Stimulated activated naive CD4-positive, alpha-beta T cell (primary cell): ENCODE data around the gene C22orf31.

Experiments
- DNase-seq, 6 experiments: peaks; one replicate each; lab custom pipeline; 2025; lab: John Stamatoyannopoulos, UW

The C22orf31 gene

DNA sequence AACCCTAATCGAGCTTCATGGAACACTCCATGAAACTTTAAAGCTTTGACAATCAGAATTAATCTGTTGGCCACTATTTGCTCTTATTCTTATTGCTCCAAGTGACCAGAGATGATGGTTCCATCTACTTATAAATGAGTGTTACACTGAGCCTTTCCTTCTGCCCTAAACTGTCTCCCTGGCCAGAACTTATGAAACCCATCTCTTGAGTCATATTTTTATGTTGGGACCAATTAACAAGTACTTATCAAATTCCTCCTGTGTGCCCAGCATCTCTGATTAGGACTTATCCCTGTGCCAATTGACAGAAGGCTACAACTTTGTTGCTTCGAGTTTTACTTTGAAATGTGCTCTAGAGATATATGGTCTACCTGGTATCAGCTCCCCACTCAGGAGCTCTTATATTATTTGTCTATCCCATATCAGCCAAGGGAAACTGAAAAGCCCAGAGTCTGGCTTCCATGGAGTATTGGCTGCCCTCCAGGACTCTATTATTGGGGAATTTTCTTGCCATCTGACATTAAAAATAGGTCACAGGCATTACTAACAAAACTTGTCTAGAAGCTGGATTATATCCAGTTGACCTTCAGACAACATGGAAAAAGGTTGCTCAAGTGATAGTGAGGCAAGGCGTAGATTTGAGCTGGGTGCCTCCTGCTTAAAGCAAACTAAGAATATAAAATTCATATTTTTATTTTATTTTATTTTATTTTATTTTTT is 20.0 kb upstream of the C22orf31 start:
- DNase-seq = no peak

DNA sequence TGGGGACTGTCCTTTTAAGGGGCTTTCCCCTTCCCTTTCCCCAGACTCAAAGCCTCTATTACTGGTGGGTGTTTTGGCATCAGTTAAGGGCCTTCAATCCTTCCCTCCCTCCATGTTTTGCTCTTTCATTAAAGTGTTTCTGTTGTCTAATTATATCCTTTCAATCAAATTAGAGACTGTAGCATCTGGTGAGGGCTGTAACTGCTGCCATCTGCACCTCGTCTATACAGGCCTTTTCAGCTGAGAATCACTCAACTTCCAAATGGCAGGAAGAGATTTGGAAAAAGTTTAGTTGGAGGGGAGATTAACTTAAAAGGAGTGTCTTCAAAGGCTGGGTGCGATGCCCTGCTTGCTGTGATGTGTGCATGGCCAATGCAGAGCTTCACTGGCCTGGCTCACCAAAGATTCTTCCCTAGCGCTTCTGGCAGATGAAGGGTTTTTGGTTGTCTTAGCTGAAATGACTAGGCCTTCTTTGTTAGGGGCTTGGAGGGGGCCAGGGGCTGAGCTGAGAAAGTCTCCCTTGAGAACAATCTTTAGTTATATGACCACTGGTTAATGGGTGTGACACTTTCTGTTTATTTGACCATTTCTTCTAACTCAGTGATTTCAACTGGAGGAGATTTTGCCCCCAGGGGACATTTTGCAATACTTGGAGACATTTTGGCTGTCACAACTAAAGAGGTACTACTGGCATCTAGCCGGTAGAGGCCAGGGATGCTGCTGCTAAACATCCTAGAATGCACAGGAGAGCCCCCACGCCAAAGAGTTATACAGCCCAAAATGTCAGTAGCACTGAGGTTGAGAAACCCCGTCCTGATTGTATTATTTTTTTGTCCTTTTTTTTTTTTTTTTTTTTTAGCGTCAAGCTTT is 18.7 kb upstream of the C22orf31 start:
- DNase-seq = no peak

GRCh38 chr22:29079218-29079901 is 17.7 kb upstream of the C22orf31 start:
- no peak for DNase-seq

DNA sequence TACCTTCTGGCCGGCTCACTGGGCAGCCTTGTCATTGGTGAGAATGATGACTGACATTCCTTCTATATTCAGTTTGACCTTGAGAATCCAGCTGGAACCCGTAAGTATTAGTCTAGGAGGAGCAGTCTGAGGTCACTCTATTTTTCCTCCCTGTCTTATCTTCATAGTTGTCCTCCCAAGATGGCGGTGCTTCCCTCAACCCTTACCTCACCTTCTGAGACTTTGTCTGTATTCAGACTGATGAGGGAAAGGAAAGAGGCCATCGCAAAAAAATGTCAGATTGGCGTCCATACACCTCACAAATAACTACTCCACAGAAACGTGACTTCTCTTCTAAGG is 17.2 kb upstream of the C22orf31 start:
- DNase-seq = no peak

DNA sequence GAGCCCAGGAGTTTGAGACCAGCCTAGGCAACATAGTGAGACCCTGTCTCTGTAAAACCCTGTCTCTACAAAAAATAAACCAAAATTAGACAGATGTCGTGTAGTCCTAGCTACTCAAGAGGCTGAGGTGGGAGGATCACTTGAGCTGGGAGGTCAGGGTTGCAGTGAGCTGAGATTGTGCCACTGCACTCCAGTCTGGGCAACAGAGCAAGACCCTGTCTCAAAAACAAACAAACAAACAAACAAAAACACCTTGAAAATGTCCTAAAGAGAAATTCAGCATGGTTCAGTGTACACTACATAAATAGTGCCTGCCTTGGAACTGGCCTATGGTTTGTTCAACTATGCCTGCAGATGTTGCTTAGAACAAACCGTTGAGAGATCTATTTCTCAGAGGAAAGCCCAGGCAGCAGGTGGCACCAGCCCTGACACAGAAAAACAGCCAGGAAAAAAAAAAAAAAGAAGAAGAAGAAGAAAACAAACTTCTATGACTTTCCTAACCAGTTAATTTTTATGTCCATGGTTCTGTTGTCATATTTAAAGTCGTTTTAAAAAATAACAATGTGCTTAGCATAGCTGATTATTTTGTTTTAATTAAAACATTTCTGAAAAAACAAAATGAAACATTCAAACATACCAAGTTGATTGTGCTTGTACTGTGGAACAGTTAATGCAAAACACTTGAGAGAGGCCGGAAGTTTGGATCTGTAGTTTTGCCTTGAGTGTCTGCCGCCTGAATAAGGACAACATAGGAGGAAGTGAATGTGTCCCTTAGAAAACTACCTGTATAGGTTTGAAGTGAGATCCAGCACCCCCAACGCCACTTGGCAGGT is 16.6 kb upstream of the C22orf31 start:
- no peak for DNase-seq

- DNase-seq = peak in 1 of 6 experiments; percentile 20
Observed at GRCh38 chr22:29074276-29074772, 12.7 kb upstream of the C22orf31 start.

DNA sequence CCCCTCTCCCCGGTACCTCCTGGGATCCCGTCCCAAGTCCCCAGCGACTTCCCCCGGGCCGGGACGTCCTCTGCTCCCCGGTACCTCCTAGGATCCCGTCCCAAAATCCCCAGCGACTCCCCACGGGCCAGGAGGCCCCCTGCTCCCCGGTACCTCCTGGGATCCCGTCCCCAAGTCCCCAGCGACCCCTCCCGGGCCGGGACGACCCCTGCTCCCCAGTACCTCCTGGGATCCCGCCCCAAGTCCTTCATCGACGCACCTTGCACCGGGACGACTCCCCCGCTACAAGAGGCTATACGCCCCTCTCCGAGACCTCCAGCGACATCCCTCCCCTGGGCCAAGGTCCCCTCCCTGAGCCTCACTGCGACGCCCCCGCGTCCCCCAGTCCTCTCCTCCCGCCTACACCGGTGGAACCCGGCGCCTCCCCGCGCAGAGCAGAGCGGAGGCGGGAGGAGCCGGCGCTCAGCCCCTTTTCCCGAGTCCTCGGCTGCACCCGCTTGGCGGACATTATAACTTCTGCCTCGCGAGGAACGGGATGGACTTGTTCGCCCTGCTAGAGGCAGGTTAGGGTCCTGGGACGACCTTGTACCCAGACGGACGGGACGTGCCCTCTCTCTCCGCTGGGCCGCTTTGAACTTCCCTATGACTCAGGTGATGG is 12.1 kb upstream of the C22orf31 start:
- DNase-seq = peak in 2 of 6 experiments; percentile 16 to 30

DNA sequence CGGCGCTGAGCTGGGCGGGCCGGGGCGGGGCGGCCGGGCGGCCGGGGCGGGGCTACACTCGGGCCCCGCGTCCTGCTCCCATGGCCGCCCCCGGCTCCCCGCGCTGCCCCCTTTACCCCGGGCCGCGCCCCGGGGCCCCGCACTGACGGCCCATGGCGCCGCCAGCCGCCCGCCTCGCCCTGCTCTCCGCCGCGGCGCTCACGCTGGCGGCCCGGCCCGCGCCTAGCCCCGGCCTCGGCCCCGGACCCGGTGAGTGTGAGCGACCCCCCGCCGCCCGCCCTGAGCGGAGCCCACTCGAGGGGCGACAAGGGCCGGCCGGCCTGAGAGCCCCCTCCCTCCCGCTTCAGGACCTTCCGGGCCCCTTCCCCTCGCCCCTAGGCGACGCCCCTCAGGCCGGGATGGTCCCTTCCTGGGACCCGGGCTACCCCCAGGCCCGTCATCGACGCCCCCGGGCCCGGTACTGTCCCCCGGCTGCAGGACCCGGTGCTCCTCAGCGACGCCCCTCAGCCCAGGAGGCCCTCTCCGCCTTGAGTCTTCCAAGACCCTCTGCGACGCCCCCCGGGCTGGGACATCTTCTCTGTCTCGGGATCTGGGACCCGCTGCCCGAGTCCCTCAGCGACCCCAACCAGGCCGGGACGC is 11.5 kb upstream of the C22orf31 start, which contains the start of gene KREMEN1:
Gene KREMEN1 (plus strand): TSS at position 57 of the 639 bp plus-strand sequence. CDS start 96 bp downstream, at position 153.
- DNase-seq = no peak

GRCh38 chr22:29072193-29072978 is 10.8 kb upstream of the C22orf31 start:
- DNase-seq = peak; percentile 69 to 84 (median 76)

DNA sequence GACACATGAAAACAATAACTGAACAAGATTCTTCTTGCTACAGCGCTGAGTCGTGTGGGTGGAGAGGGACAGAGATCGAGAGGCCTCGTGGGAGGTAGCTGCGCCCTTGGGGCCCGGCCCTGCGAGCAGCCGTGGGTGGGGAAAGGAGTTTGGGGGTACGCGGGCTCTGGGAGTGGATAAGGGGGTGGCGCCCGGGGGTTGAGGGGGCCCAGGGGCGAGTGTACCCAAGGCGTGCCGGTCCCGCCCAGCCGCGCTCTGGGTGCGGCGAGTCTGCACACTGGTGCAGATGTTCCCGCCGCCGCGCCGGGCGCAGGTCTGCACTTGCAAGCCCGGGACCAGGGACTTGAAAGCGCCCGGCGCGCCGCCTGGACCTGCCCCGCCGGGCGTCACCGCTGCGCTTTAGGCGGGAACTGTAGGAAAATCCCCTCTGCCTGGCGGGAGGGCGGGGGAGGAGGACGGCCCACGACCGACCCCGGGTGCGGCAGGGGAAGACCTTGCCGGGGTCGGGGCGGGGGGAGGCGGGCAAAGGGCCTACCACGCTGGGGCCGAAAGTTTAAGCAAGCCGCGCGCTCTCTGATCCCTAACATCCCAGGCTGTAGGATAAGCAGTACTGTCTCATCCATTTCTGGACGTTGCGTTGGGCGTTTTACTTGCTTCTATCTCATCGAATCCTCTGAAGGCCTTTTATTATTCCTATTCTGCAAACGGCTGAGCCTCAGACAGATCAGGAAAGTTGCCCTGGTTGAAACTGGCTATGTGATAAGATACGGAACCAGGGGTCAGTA is 9.8 kb upstream of the C22orf31 start:
- DNase-seq = peak in 5 of 6 experiments; percentile 15 to 33 (median 21)

DNA sequence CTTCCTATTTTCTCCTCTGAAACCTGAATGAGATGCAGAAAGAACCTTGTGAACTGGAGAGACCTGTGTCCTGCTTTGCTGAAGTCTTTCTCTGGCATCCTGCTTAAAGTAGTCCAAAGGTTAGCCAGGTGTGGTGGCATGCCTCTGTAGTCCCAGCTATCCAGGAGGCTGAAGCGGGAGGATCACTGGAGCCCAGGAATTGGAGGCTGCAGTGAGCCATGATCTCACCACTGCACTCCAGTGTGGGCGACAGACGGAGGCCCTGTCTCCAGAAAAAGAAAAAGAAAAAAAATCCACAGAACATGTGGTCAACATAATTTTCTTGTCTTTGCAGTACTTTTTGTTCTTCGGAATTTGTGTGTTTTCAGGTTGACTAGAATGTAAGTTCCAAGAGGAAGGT is 8.9 kb upstream of the C22orf31 start:
- DNase-seq = no peak

- DNase-seq = no peak
Observed at GRCh38 chr22:29069463-29069862, 7.8 kb upstream of the C22orf31 start.

GRCh38 chr22:29065468-29066190 is 4.0 kb upstream of the C22orf31 start:
- DNase-seq = peak in 1 of 6 experiments; percentile 11

GRCh38 chr22:29062286-29062821 is 723 bp upstream of the C22orf31 start:
- DNase-seq = no peak

GRCh38 chr22:29060931-29061330 is 700 bp downstream of the C22orf31 start:
- no peak for DNase-seq

GRCh38 chr22:29060251-29060869 is 1.3 kb downstream of the C22orf31 start:
- DNase-seq = no peak

GRCh38 chr22:29056472-29056871 is 5.2 kb downstream of the C22orf31 start:
- no peak for DNase-seq
